Measurements from ENCODE around the gene NSFL1C. TPM values are rescaled to one million over a fixed set of nuclear protein-coding genes. Genes with fewer than 3 reads are reported as not detected.
A peak's percentile ranks its signal among the peaks of the same experiment; 100 is the strongest.

The NSFL1C gene
- total RNA-seq, 4 donors from 2014 or later, result 33.6 to 62.4 (median 43.6) TPM

DNA sequence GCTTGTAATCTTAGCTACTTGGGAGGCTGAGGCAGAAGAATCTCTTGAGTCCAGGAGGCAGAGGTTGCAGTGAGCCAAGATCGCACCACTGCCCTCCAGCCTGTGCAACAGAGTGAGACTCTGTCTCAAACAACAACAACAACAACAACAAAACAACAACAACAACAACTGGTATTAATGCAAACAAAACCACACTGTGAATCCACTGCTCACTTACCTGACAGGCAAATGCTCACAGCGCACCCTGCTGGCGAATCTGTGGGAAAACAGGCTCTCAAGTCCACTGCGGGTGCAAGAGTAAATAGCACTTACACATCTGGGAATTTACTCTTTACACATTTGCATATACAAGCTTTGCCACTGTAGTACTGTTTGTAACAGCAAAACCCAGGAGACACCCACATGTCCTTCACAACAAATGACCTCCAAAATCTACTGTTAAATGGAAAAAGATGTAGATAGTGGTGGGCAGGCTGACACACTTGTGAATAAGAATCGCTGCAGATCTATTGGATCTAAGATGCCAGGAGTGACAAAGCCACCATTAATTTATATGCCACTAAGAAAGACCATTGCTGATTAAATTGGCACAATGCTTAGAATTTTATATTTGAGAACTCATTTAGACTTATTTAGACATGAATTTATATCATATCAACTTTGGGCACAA lies 29.3 kb downstream of the NSFL1C start:
- Histone ChIP-seq H3K27me3 (no peaks in the 10 kb centered on the region), H3K4me3 (no peak overlapping the region), H3K4me1 (no peaks in the 10 kb centered on the region), H3K27ac (replicated peaks in 1 of 4) (no peak overlapping the region), H3K9me3 (no peaks in the 10 kb centered on the region), H3K36me3 (peaks cover 12 to 41% (median 32%) of the 10 kb centered on the region in 4 donors)
- WGBS, result 36% methylated on average over 5 of the region's 5 CpGs
- TF ChIP-seq CTCF (IDR thresholded peaks at IDR 0.05) (peak; percentile 76 to 83 (median 81)), POLR2AphosphoS5 (IDR thresholded peaks at IDR 0.05) (no peak)
- intact Hi-C loops (cut with DNase I), result loop anchor here (1.0 kb wide), 1 partner anchor 124 kb away; no protein-coding TSS in a partner anchor
- DNase-seq (ENCODE audit: extremely low spot score), result peak; percentile 92

- Histone ChIP-seq H3K9me3 (no peaks in the 10 kb centered on the region), H3K27ac (replicated peaks in 1 of 4) (no peak overlapping the region), H3K36me3 (peaks cover 1 to 30% (median 21%) of the 10 kb centered on the region in 4 donors), H3K4me1 (no peaks in the 10 kb centered on the region), H3K27me3 (no peaks in the 10 kb centered on the region), H3K4me3 (no peak overlapping the region)
- intact Hi-C loops (cut with DNase I), result no loop called here
- 94% methylated on average over 8 of the region's 8 CpGs for WGBS
- TF ChIP-seq CTCF (IDR thresholded peaks at IDR 0.05), result no peak
- TF ChIP-seq EP300 (IDR thresholded peaks at IDR 0.05), result no peak
- TF ChIP-seq POLR2A (IDR thresholded peaks at IDR 0.05; ENCODE audit: low read depth), result no peak
- TF ChIP-seq POLR2AphosphoS5 (IDR thresholded peaks at IDR 0.05), result no peak
- peak; percentile 17 for DNase-seq (ENCODE audit: extremely low spot score)
Observed at GRCh38 chr20:1436263-1436662, 30.4 kb downstream of the NSFL1C start.

GRCh38 chr20:1435337-1435699 lies 31.3 kb downstream of the NSFL1C start:
- no peak for DNase-seq (ENCODE audit: extremely low spot score)
- Histone ChIP-seq H3K27me3 (no peaks in the 10 kb centered on the region), H3K4me3 (no peak overlapping the region), H3K27ac (replicated peaks in 1 of 4) (no peak overlapping the region), H3K4me1 (no peaks in the 10 kb centered on the region), H3K9me3 (no peaks in the 10 kb centered on the region), H3K36me3 (peaks cover 0 to 20% (median 14%) of the 10 kb centered on the region in 4 donors)
- intact Hi-C loops (cut with DNase I), result no loop called here
- TF ChIP-seq EP300 (IDR thresholded peaks at IDR 0.05) (no peak), POLR2AphosphoS5 (IDR thresholded peaks at IDR 0.05) (no peak), POLR2A (IDR thresholded peaks at IDR 0.05; ENCODE audit: low read depth) (no peak), CTCF (IDR thresholded peaks at IDR 0.05) (no peak)

DNA sequence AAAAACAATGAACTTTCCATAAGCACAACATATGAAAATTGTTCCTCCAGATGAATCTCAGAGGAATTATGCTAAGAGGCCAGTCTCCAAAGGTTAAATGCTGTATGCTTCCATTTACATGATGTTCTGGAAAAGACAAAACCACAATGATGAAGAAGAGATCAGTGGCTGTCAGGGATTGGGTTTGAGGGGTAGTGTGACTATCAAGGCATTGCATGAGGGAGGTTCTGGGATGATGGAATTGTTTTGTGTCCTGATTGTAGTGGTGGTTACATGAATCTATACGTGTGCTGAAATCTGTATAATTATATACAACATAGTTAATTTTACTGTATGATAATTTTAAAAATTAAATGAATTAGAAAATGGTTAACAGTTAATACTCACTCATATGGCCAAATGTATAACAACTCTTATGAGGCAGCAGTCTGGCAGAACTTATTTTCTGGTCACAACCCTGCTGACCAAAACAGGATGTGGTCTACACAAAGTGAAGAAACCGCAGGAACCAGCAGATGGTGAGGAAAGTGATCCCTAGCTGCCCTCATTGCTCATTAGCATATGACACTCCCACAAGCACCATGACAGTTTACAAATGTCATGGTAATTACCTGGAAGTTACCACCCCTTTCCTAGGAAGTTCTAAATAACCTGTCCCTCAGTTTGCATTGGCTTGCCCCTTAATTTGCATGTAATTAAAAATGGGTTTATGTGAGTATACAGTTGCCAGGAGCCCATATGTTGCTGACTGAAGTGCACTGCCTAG lies 31.9 kb downstream of the NSFL1C start:
- Histone ChIP-seq H3K4me3 (no peak overlapping the region), H3K9me3 (no peaks in the 10 kb centered on the region), H3K4me1 (no peaks in the 10 kb centered on the region), H3K27me3 (no peaks in the 10 kb centered on the region), H3K36me3 (peaks cover 0 to 15% (median 9%) of the 10 kb centered on the region in 4 donors), H3K27ac (replicated peaks in 1 of 4) (no peak overlapping the region)
- 77% methylated on average over 2 of the region's 2 CpGs for WGBS
- intact Hi-C loops (cut with DNase I), result no loop called here
- TF ChIP-seq CTCF (IDR thresholded peaks at IDR 0.05), result no peak
- TF ChIP-seq EP300 (IDR thresholded peaks at IDR 0.05), result no peak
- no peak for TF ChIP-seq POLR2A (IDR thresholded peaks at IDR 0.05; ENCODE audit: low read depth)
- TF ChIP-seq POLR2AphosphoS5 (IDR thresholded peaks at IDR 0.05), result no peak
- DNase-seq (ENCODE audit: extremely low spot score), result no peak
